Measurements from ENCODE around the gene GJC2.

DNA sequence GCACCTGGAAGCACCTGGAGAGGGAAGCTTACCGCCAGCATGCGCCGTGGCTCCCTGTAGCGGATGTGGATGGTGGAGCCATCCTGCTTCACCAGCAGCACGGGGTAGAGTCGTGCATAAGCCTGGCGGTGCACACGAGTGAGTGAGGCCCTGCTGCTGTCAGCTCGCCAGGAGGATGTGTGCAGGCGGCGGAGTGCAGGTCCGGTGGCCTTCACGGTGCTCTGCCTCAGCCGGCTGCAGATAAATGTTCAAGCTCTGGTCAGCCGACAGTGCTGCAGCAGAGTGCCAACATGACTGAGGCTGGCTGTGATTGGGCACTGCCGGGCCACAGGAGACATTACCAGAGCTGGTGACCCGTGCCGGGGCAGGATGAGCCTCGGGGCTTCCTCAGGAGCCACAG lies 42.1 kb upstream of the GJC2 start:
- no peak for TF ChIP-seq CTCF (IDR thresholded peaks at IDR 0.05; ENCODE audit: poor library complexity, severe bottlenecking)
- TF ChIP-seq RAD21 (conservative IDR thresholded peaks at IDR 0.05) = no peak
- TF ChIP-seq EZH2 (IDR thresholded peaks at IDR 0.05; ENCODE audit: borderline replicate concordance, insufficient read depth, low read length, poor library complexity, severe bottlenecking) = no peak
- TF ChIP-seq POLR2AphosphoS5 (IDR thresholded peaks at IDR 0.05) = no peak
- no peak for TF ChIP-seq EP300 (conservative IDR thresholded peaks at IDR 0.05; ENCODE audit: poor library complexity, severe bottlenecking)
- TF ChIP-seq MXI1 (conservative IDR thresholded peaks at IDR 0.05; ENCODE audit: poor library complexity, severe bottlenecking) = no peak
- TF ChIP-seq SMC3 (conservative IDR thresholded peaks at IDR 0.05; ENCODE audit: poor library complexity) = no peak

Measured in neural cell (in vitro differentiated cells).